Activated CD8-positive, alpha-beta memory T cell treated with anti-CD3 and anti-CD28 coated beads, Interleukin-2, amount 50 U/mL, for 4 hours (primary cell): ENCODE data around the gene PLEKHA7.
"Not testable (repeated sequence)": the region's sequence is repeated elsewhere in the genome, so short reads cannot be mapped to it uniquely, and the experiment has no call there.

ENCODE experiments used
- DNase-seq: peaks from one replicate; pipeline ENCODE4 v3.0.0-alpha.2; 2020

PLEKHA7 gene

GRCh38 chr11:16977136-16977993, 36.8 kb downstream of the PLEKHA7 start:
- DNase-seq = no peak

- DNase-seq = no peak
These were observed 37.8 kb downstream of the PLEKHA7 start for GRCh38 chr11:16976379-16976778.

- no peak for DNase-seq
These were observed 38.3 kb downstream of the PLEKHA7 start for GRCh38 chr11:16975906-16976305.

GRCh38 chr11:16973338-16973964, 40.8 kb downstream of the PLEKHA7 start:
- no peak for DNase-seq

- no peak for DNase-seq
These were observed 44.9 kb downstream of the PLEKHA7 start for GRCh38 chr11:16969010-16969999.

GRCh38 chr11:16968196-16968595, 46.0 kb downstream of the PLEKHA7 start:
- DNase-seq = no peak

- DNase-seq = no peak
These were observed 47.1 kb downstream of the PLEKHA7 start for GRCh38 chr11:16966930-16967671.

GRCh38 chr11:16964501-16964900, 49.7 kb downstream of the PLEKHA7 start:
- no peak for DNase-seq

GRCh38 chr11:16963316-16963876, 50.8 kb downstream of the PLEKHA7 start:
- no peak for DNase-seq

- not testable (repeated sequence) for DNase-seq
These were observed 51.6 kb downstream of the PLEKHA7 start for GRCh38 chr11:16962589-16962988.

GRCh38 chr11:16962146-16962545, 52.1 kb downstream of the PLEKHA7 start:
- no peak for DNase-seq

GRCh38 chr11:16960250-16960649, 54.0 kb downstream of the PLEKHA7 start:
- no peak for DNase-seq

GRCh38 chr11:16959602-16960001, 54.6 kb downstream of the PLEKHA7 start:
- DNase-seq = no peak

GRCh38 chr11:16958833-16959232, 55.4 kb downstream of the PLEKHA7 start:
- DNase-seq = no peak

- DNase-seq = no peak
These were observed 57.6 kb downstream of the PLEKHA7 start for GRCh38 chr11:16956538-16957153.

- DNase-seq = no peak
These were observed 60.6 kb downstream of the PLEKHA7 start for GRCh38 chr11:16953663-16954062.

GRCh38 chr11:16946477-16947282, 67.5 kb downstream of the PLEKHA7 start:
- DNase-seq = no peak

GRCh38 chr11:16945671-16946469, 68.3 kb downstream of the PLEKHA7 start:
- DNase-seq = no peak

- no peak for DNase-seq
These were observed 71.3 kb downstream of the PLEKHA7 start for GRCh38 chr11:16942911-16943310.

- DNase-seq = no peak
These were observed 71.9 kb downstream of the PLEKHA7 start for GRCh38 chr11:16942342-16942741.
